MM.1S (cell line): ENCODE measurements around the gene KAT2A.

Source experiments
- DNase-seq: peaks from one replicate; pipeline ENCODE4 v3.0.0-alpha.2; 2015
- H2AFZ ChIP-seq: fragments of 300-600 bp; sonication (generic); 2 replicates; pipeline ENCODE4 v1.6.0; 2016; ENCODE audit warnings: antibody characterized with exemption, low read length
- H3F3A ChIP-seq: fragments of 300-600 bp; sonication (generic); 2 replicates; pipeline ENCODE4 v1.6.1; 2016; ENCODE audit warnings: mild to moderate bottlenecking, antibody characterized with exemption, low read length, moderate library complexity, mixed read lengths; ENCODE audit not compliant: insufficient read depth
- H3K27ac ChIP-seq: fragments of 300-600 bp; sonication (generic); 2 replicates; pipeline ENCODE4 v1.5.1; 2016; ENCODE audit warnings: mild to moderate bottlenecking, low read length
- H3K27me3 ChIP-seq: fragments of 300-600 bp; sonication (generic); replicated peaks from 2 replicates; pipeline ENCODE4 v1.6.0; 2016; ENCODE audit warnings: low read length; ENCODE audit not compliant: insufficient read depth
- H3K36me3 ChIP-seq: fragments of 300-600 bp; sonication (generic); replicated peaks from 2 replicates; pipeline ENCODE4 v1.6.1; 2016; ENCODE audit warnings: mild to moderate bottlenecking, low read length, mixed read lengths; ENCODE audit not compliant: insufficient read depth
- H3K4me1 ChIP-seq: fragments of 300-600 bp; sonication (generic); 2 replicates; pipeline ENCODE4 v1.6.1; 2016; ENCODE audit warnings: low read length, mixed read lengths
- H3K4me2 ChIP-seq: fragments of 300-600 bp; sonication (generic); 2 replicates; pipeline ENCODE4 v1.6.0; 2016; ENCODE audit warnings: low read depth, low read length
- H3K4me3 ChIP-seq: fragments of 300-600 bp; sonication (generic); 2 replicates; pipeline ENCODE4 v1.5.1; 2016; ENCODE audit warnings: low read length, mixed read lengths
- H3K79me2 ChIP-seq: fragments of 300-600 bp; sonication (generic); 2 replicates; pipeline ENCODE4 v1.6.1; 2016; ENCODE audit warnings: mixed run types, low read length, mixed read lengths
- H3K9ac ChIP-seq: fragments of 300-600 bp; sonication (generic); 2 replicates; pipeline ENCODE4 v1.6.1; 2016; ENCODE audit warnings: low read length, mixed read lengths
- H3K9me2 ChIP-seq: fragments of 300-600 bp; sonication (generic); replicated peaks from 2 replicates; pipeline ENCODE4 v1.6.1; 2016; ENCODE audit warnings: mild to moderate bottlenecking, low read length, mixed read lengths; ENCODE audit not compliant: insufficient read depth
- H3K9me3 ChIP-seq: fragments of 300-600 bp; sonication (generic); replicated peaks from 2 replicates; pipeline ENCODE4 v1.6.1; 2016; ENCODE audit warnings: mild to moderate bottlenecking, low read length, mixed read lengths; ENCODE audit not compliant: insufficient read depth
- H4K20me1 ChIP-seq: fragments of 300-600 bp; sonication (generic); 2 replicates; pipeline ENCODE4 v1.6.1; 2016; ENCODE audit warnings: mild to moderate bottlenecking, low read length, moderate library complexity, mixed read lengths; ENCODE audit not compliant: insufficient read depth
- EZH2 ChIP-seq: fragments of 300-600 bp; sonication (generic); optimal IDR thresholded peaks from 2 replicates; pipeline ENCODE3; 2017; ENCODE audit warnings: low read depth, mild to moderate bottlenecking, antibody characterized with exemption, low read length, mixed read lengths
- EZH2phosphoT487 ChIP-seq: fragments of 300-600 bp; sonication (generic); IDR thresholded peaks from 2 replicates; pipeline ENCODE4 v1.6.1; 2018; ENCODE audit warnings: antibody characterized with exemption, low read length
- TF ChIP-seq, protein P1 (sequence below): fragments of 300-600 bp; sonication (generic); IDR thresholded peaks from 2 replicates; pipeline ENCODE4 v1.5.1; 2016; ENCODE audit warnings: antibody characterized with exemption, low read length, mixed read lengths

KAT2A gene

DNA sequence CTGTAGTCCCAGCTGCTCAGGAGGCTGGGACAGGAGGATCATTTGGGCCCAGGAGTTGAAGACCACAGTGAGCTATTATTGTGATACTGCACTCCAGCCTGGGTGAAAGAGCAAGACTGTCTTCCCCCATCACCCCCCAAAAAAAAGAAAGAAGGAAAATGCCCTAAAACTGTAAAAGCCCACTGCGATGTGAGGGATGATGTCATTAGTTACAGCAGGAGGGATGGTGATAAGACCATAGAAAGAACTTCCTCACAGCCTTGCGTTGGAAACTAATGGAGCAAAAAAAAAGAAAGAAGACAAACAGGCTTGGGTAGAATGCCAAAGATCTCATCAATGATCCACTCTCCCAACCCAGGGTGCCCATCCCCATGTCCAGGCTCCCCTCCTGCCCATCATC is 41.6 kb downstream of the KAT2A start:
- DNase-seq = no peak
- H3K27me3 ChIP-seq = no peaks in the 10 kb centered on the region
- H3F3A ChIP-seq = no peaks in the 10 kb centered on the region
- H4K20me1 ChIP-seq = no peaks in the 10 kb centered on the region
- H3K4me2 ChIP-seq = no peak overlapping the region
- H3K27ac ChIP-seq = no peak overlapping the region
- H3K9me3 ChIP-seq = no peaks in the 10 kb centered on the region
- H3K79me2 ChIP-seq = no peaks in the 10 kb centered on the region
- H3K36me3 ChIP-seq = no peaks in the 10 kb centered on the region
- H2AFZ ChIP-seq = no peak overlapping the region
- TF ChIP-seq, protein P1, sequence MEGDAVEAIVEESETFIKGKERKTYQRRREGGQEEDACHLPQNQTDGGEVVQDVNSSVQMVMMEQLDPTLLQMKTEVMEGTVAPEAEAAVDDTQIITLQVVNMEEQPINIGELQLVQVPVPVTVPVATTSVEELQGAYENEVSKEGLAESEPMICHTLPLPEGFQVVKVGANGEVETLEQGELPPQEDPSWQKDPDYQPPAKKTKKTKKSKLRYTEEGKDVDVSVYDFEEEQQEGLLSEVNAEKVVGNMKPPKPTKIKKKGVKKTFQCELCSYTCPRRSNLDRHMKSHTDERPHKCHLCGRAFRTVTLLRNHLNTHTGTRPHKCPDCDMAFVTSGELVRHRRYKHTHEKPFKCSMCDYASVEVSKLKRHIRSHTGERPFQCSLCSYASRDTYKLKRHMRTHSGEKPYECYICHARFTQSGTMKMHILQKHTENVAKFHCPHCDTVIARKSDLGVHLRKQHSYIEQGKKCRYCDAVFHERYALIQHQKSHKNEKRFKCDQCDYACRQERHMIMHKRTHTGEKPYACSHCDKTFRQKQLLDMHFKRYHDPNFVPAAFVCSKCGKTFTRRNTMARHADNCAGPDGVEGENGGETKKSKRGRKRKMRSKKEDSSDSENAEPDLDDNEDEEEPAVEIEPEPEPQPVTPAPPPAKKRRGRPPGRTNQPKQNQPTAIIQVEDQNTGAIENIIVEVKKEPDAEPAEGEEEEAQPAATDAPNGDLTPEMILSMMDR = no peak
- no peak for TF ChIP-seq EZH2
- TF ChIP-seq EZH2phosphoT487 = no peak
- H3K9ac ChIP-seq = no peak overlapping the region
- H3K4me3 ChIP-seq = no peak overlapping the region
- no peaks in the 10 kb centered on the region for H3K9me2 ChIP-seq
- no peaks in the 10 kb centered on the region for H3K4me1 ChIP-seq

GRCh38 chr17:42078396-42079043 is 42.6 kb downstream of the KAT2A start:
- Histone ChIP-seq H3F3A (no peaks in the 10 kb centered on the region), H3K4me2 (no peak overlapping the region), H3K4me1 (no peaks in the 10 kb centered on the region), H4K20me1 (no peaks in the 10 kb centered on the region), H3K9me2 (no peaks in the 10 kb centered on the region), H3K27me3 (no peaks in the 10 kb centered on the region), H3K4me3 (no peak overlapping the region), H3K9me3 (no peaks in the 10 kb centered on the region), H3K27ac (no peak overlapping the region), H3K79me2 (no peaks in the 10 kb centered on the region), H2AFZ (no peak overlapping the region), H3K9ac (no peak overlapping the region), H3K36me3 (no peaks in the 10 kb centered on the region)
- DNase-seq = no peak
- TF ChIP-seq EZH2 = no peak
- TF ChIP-seq, protein P1 = no peak
- no peak for TF ChIP-seq EZH2phosphoT487

- no peak for DNase-seq
- H3K79me2 ChIP-seq = no peaks in the 10 kb centered on the region
- no peaks in the 10 kb centered on the region for H4K20me1 ChIP-seq
- TF ChIP-seq EZH2phosphoT487 (no peak), EZH2 (no peak)
- TF ChIP-seq, protein P1 = no peak
- H3K36me3 ChIP-seq = no peaks in the 10 kb centered on the region
- no peaks in the 10 kb centered on the region for H3F3A ChIP-seq
- H3K4me3 ChIP-seq = no peak overlapping the region
- no peak overlapping the region for H2AFZ ChIP-seq
- H3K9me2 ChIP-seq = no peaks in the 10 kb centered on the region
- no peaks in the 10 kb centered on the region for H3K4me1 ChIP-seq
- H3K9me3 ChIP-seq = no peaks in the 10 kb centered on the region
- no peak overlapping the region for H3K4me2 ChIP-seq
- H3K9ac ChIP-seq = no peak overlapping the region
- H3K27ac ChIP-seq = no peak overlapping the region
- peaks cover under 1% of the 10 kb centered on the region for H3K27me3 ChIP-seq
Observed at GRCh38 chr17:42077755-42078154, 43.4 kb downstream of the KAT2A start.
